GM19023 (cell line): Measurements from ENCODE around the gene RRAS2.
"Not testable (repeated sequence)": the region's sequence is repeated elsewhere in the genome, so short reads cannot be mapped to it uniquely, and the experiment has no call there.

Experiments used
- ATAC-seq: cut with Tn5 transposase; IDR thresholded peaks from one replicate; pipeline ENCODE4 v1.9.1; 2021; ENCODE audit warnings: mild to moderate bottlenecking, moderate library complexity; ENCODE audit not compliant: unreplicated experiment

Gene RRAS2

DNA sequence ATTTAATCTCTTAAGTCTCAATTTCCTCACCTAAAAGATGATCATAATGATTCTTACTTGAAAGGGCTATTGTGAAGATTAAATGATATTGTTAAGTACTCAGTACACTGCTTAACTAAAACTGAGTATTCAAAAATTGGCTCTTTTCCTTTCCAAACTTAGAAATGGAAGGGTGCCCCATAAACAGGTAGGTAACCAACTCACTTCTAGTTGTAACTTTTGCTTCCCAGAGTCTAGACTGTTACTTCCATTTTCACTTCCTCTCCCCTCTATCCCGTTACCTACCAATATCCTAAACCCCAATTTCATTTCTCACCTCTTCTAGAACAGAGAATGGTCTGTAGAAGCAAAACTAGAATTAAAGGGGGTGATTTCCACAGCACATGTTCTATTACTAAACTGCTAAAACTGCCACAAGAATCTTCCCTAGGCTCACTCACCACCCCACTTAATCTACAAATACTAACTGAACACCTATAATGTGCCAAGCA is 50.0 kb downstream of the RRAS2 start:
- no peak for ATAC-seq

DNA sequence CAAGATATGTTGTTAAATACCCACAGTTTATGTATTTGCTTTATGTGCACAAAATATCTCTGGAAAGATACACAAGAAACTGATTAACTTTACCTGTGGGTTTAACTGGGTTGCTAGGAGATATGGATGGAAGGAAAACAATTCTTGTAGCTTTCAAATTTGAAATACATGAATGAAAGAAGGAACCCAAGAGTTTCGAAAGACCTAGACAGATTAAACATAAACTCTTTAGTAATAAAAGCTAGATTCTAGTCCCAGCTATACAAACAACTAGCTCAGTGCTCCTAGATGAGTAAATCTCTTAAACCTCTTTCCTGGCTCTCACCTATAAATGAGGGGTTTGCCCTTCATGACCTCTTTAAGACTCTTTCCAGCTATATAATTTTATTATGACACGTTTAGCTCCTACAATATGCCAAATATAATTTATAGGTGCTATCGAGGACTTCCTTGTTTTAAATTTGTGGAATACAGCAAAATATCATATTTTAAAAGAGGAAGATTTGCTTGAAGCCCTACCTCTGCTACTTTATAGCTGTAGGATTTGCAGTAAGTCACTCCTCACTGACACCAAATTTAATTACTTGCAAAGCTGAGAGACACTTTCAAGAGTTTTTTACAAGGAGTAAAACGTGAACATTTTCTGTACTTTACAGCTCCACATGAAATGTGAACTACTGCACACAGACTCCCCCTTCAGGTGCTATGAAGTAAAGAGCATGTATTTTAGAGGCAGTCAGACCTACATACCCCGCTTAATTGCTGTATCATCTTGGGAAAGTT is 50.7 kb downstream of the RRAS2 start:
- ATAC-seq: peak; percentile 40

DNA sequence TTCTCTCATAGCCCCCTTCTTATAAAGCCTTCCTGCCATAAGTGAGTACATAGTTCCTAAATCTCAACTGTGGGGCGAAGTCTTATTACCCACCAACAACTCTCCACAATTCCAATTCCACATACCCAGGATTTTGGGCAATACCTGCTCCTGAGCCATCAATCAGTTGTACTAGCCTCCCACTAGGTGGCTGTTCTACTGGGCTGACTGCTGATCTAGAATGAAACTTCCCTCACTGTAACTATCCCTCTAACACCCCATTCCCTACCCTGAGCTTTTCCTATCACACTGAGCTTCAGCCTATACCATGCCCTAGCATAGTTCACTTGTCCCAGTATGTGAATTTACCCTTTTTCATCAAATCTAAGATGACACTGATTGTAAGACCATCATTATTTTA is 52.5 kb downstream of the RRAS2 start:
- no peak for ATAC-seq

DNA sequence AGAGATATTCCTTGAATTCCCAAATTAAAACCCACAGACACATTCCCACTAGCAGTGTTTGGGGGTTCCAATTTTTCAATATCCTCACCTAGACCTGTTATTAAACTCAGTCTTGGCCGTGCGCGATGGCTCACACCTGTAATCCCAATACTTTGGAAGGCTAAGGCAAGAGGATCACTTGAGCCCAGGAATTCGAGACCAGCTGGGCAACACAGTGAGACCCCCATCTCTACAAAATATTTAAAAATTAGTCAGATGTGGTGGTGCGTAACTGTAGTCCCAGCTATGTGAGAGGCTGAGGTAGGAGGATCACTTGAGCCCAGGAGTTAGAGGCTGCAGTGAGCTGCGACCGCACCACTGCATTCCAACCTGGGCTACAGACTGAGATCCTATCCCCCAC is 53.3 kb downstream of the RRAS2 start:
- no peak for ATAC-seq

DNA sequence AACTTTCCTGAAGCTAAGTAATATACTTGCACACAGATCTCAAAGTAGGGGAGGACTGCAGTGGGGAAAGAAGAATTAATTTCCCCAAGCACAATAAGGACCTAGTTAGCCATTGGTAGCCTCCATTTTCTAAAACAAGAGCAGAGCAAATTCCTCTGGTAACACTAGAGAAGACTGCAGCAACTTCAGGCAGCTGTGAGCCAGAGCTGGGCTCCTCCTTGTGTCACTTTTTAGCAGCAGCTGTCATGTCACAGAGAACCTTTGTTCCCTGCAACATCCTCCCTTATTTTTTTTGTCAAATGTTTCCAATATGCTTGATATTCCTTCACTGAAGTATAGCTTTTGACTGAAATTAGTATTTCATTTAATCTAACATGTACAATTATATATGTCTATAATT is 54.4 kb downstream of the RRAS2 start:
- ATAC-seq: no peak

DNA sequence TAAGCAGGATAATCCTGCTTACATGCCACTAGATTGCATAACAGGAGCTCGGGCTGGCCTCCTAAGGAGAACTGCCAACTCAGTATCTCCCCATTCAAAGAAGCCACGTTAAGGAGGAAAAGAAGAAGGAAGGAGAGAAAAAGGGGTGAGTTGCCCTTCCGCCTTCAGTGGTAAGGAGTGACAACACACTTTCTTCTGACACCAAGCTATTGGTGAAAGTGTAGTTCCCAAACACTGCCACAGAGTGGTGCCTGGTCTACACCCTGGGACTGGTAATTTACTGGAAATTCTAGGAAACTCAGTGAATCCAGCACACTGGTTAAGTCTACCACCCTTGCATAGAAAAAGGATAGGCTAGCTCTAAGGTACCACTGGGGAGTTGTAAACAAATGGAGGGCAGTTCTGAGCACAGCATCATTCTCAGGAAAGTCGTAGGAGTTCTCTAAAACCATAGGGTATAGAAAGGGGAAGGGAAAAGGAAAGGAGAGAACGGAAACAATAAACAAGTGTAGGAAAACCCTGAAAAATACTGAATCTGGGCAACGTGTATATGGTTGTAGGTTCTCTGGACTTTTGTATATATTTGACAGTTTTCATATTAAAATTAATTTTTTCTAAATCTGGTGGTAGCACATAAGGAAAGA is 58.2 kb downstream of the RRAS2 start:
- peak; percentile 86 for ATAC-seq

DNA sequence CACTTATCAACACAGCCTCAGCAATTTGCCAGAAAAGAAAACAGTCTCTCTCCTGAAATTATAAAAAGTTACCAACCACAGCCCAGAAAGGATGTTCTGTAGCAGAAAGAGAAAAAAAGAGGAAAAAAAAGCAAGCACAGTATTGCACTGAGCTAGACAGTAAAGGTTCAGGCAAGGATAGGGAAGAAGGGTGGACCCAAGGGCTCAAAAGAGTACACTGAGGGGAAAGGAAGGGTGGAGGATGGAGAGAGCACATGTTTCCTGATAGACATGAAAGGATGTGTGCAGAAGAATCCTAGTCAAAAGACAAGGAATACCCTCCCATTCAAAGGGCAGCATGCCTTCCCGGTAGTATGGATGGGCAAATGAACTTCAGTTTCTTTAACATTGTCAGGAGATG is 59.1 kb downstream of the RRAS2 start:
- no peak for ATAC-seq

DNA sequence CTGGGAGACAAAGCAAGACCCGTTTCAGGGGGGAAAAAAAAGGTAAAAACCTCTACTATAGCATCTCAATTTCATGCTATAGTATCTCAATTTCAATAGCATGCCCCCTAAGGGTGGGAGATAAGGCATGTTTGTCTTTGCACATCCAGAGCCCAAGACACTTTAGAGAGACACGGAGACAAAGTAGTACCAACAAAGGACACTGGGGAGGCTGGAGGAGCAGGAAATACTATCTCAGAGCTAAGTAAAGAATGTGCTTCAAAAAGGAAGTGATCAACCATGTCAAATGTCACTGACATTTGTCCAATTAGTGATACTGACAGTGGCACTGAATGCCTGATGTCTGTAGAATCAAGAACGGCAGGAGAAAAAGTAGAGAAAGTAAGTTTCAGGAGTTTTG is 68.6 kb downstream of the RRAS2 start:
- ATAC-seq: no peak

DNA sequence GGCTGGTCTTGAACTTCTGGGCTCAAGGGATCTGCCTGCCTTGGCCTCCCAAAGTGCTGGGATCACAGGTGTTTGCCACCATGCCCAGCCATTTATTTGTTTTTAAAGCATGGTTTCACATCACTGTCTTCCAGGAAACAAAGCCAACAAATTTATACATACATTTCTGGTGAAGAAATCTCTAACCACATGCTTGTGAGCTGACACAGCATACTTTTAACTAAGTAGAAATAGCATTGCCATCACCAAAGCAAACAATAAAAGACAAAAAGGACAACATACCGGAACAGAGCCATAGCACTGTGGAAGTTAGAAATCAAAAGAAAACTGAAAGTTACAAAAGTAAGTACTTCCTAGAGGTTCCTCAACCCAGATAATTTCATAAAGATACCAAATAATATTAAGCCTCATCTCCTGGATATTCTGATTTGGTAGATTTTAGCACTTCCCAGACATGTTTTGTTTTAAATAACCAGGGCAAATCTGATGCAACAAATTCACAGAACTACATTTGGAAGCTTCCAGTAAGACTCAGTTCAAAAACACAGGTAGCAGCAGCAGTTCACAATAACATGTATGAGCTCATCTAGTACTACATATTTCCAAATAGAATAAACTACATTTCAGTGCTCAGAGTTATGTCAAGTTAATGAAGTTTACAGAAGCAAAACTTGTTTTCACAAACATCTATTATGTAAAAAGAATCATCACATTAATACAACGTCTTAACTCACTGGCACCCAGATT is 70.6 kb downstream of the RRAS2 start:
- ATAC-seq: no peak

DNA sequence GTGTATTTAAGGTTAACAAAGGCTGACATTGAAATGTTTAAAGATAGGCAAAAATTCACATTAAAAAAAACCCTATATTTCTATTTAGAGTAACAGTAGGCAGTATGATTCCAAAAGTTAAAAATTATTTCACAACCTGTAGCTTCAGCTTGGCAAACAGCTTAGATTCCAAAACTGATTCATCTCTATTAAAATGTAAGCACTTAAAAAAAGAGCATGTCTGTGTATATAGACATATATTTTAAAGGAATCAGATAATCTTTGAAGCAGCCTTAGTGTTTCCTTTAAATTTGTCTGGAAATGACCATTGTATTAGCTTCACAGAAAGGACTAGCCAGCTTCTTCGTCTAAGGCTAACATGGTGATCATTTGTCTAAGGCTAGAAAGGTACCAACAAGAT is 80.1 kb downstream of the RRAS2 start:
- ATAC-seq: not testable (repeated sequence)

DNA sequence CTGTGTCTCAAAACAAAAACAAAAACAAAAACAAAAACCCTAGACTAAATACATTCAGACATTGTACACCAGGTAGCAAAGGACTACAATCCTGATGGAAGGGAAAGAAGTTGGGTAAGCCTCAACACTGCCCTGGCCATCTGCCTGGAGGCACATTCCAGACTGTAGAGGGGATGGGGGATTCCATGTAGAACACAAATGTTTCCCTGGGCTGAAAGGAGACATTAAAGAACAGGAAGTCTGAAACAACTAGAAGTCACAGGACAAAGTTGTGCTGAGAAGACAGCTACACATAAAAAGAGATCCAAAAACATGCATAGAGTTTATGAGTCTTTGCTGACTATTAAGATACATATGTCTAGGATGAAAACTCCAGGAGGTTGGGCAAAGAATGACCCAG is 83.9 kb downstream of the RRAS2 start:
- no peak for ATAC-seq

DNA sequence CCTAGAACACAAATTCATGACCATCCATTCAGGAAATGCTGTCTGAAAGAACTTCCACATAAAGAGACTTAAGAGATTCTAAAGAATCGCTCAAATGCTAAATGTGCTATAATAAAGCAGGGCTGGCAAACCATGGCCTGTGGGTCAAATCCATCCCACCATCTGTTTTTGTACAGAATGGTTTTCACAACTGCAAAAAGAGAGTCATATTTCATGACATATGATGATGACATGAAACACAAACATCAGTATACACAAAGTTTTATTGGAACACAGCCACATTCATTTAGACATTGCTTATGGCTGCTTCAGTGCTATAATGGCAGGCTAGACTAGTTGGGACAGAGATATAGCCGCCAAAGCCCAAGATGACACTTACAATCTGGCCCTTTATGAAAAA is 85.1 kb downstream of the RRAS2 start:
- no peak for ATAC-seq

DNA sequence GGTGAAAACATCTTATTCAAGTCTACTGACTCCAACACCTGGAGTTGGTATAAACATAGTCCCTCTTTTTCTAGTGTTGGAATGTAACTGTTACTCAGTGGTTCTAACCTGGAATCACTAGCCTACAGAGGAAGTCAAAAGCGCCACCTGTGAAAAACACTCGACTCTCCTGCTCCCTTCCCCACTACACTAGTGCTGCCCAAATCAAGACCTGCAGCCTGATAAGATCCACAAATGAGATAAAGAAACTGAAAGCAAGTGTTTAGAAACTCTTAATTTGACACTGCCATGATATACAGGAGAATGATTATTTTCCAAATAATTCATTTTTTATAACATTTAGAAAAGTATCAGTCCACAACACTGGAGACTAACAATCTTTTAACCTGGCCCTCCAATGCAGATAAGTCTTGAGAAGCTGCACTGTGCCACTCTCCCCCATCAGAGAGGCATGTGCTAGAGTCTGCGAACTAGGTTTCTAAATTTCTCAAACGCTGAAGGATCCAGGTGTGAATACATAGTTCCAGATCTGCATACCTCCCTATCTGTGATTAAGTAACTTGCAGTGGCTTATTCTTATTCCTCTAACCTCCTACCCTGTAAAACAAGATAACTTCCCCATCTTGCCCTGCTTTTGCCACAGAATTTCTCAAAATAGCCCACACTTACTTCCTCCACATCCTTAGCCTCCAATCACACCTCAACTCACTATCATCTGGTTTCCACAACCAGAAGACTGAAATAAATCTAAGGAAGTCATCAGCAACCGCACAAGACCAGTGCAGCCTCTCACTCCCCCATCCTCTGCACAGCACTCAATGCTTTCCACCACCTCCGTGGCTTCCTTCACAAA is 88.1 kb downstream of the RRAS2 start:
- peak; percentile 50 for ATAC-seq

DNA sequence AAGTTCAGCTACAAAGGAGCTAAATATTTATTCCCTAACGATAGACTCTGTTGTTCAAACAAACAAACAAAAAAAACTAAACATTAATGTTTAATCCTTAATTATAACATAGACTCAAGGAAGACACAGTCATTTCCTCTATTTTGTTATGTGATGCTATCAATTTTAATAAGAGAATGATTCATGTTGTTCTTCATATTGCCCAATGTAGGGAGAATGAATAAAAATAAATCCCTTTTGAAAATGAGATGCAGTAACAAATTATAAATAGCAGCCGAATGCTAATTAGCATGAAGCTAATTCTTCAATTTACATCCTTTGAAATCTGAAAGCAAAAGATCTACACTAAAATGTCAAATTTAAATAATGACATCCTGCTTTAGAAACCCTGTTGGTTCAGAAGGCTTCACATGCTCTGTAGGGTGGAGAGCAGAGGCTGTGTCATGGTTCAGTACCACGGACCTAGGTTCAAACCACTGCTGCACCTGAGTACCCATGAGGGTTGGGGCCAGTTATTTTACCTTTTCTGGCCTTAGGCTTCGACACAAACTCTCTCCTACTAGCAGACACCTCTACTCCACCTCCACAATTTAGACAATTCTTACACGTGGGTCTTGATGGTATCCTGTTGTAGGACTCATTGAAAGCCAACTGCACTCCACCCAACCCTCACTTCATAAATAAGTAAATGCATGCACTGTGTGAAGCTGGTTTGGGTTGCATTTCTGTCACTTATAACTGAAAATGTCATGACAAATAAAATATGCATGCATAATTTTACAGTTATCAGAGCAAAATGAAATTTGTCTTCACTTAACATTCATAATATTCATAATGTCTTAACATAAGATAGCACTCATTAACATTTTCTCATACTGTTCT is 89.0 kb downstream of the RRAS2 start:
- no peak for ATAC-seq

DNA sequence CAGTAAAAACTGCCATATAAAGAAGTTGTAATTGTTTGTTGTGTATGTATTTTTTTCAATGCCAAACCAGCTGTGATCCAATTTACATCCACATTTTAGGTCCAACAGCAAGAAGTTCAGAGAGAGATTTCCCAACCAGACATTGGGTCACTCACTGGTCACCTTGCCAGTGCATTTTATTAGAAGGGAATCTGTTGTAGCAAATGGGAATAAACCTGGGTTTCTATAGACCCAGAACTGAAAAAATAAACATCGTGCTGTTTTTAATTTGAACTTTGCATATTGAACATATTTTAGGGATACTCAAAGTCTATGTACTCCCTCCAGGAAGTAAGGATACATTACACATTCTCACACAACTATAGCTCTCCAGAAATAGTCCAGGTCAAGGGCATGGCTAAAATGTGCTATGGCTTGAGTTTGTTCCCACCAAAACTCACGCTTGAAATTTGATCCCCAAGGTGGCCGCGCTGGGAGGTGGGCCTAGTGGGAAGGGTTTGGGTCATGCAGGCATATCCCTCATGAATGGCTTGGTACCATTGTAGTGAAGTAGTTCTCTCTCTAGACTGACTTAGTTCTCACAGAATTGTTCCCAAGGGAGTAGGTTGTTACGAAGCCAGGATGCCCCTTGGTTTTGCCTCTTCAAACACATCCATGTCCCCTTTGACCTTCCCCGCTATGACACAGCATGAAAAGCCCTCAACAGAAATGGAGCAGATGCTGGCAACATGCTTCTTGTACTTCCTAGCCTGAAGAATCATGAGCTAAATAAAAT is 90.9 kb downstream of the RRAS2 start:
- ATAC-seq: no peak

DNA sequence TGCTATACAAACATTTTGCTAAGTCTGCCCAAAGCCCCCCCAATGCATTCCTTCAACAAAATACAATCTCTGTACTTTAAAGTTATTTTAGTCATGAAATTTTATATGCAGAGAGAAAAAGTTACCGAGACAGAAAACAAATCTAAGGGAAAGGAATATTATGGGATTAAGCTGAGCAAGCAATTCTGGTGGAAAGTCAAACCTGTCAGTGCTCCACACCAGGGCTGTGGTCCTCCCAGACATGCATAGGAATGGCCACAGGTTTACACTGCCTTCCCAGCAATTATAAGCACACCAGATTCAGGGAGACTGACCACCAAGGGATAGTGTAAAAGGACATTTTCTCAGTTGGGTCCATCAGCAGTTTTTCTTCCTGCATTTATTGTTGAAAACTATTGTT is 92.4 kb downstream of the RRAS2 start:
- ATAC-seq: no peak

DNA sequence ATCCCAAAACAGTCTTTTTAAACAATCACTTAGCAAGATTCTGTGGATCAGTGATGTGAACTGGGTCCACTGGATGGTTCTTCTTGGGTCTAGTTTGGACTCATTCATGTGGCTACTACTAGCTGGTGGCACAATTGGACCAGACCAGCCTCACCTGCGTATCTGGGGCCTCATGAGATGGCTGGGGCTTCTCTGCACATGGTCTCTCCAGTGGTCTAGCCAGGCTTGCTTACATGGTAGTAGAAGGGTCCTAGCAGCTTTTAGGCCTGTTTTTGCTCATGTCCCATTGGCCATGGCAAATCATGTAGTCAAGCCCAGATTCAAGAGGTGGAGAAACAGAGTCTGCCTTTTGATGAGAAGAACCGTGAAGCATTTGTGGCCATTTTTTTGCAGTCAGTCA is 94.0 kb downstream of the RRAS2 start:
- no peak for ATAC-seq

DNA sequence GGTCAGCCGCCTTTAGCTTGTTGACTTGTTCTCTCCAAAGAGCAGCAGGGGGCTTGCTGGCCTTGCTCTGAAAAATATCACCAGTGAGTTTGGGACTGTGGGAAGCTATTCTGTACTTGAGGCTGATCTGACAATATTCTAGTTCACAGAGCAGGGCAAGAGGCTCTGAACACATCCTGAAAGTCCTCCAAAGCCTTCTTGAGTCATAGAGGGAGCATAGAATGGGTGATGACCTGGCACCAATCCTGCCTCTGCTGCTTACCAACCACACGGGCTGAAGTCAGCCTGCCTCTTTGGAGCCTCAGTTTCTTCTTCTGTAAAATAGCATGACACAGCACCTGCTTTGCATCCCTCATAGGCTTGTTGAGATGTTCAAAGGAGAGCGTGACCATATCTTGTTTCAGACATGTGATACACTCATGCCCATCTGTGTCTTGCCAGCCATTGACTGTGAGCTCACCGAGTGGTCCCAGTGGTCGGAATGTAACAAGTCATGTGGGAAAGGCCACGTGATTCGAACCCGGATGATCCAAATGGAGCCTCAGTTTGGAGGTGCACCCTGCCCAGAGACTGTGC is 96.6 kb downstream of the RRAS2 start:
- ATAC-seq: no peak

DNA sequence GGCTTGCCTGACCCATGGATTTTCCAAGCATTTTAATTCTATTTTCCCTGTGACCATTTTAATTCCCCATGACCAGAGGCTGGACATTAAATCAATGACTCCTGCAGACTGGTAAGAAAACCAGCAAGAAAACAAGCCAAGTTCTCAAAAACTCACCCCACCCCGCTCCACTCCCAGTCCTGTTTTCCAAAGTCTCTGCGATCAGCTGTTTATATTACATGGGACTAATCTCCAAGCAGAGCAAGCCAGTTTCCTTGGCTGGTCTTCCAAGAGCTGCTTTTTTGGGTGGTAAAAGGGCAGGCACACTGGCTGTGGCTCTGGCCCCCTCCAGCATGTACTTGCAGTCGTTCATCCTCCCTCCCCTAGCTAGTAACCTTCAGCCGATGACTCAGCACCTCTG is 97.9 kb downstream of the RRAS2 start:
- ATAC-seq: no peak
